HG02840 (cell line): Measurements from ENCODE around the gene SLC43A1.

Experiments used
- ATAC-seq: cut with Tn5 transposase; IDR thresholded peaks from one replicate; pipeline ENCODE4 v1.9.1; 2021; ENCODE audit warnings: mild to moderate bottlenecking, moderate library complexity, moderate number of reproducible peaks; ENCODE audit not compliant: unreplicated experiment, low FRiP score

The SLC43A1 gene

GRCh38 chr11:57530215-57530595 is 14.7 kb upstream of the SLC43A1 start:
- ATAC-seq = no peak

GRCh38 chr11:57529012-57529411 is 13.5 kb upstream of the SLC43A1 start:
- no peak for ATAC-seq

- ATAC-seq = no peak
These were observed 11.6 kb upstream of the SLC43A1 start for GRCh38 chr11:57527056-57527631.

- ATAC-seq = no peak
These were observed 7.9 kb upstream of the SLC43A1 start for GRCh38 chr11:57523419-57523818.

- ATAC-seq = no peak
These were observed 5.6 kb upstream of the SLC43A1 start for GRCh38 chr11:57521116-57521515.

- no peak for ATAC-seq
These were observed 550 bp upstream of the SLC43A1 start for GRCh38 chr11:57516061-57516443.

- ATAC-seq = peak; percentile 38
These were observed 767 bp downstream of the SLC43A1 start for GRCh38 chr11:57514538-57515331.

GRCh38 chr11:57513911-57514537 is 1.5 kb downstream of the SLC43A1 start:
- peak; percentile 17 for ATAC-seq

- no peak for ATAC-seq
These were observed 2.1 kb downstream of the SLC43A1 start for GRCh38 chr11:57513452-57513795.

GRCh38 chr11:57512646-57513451 is 2.7 kb downstream of the SLC43A1 start:
- ATAC-seq = no peak

- ATAC-seq = no peak
These were observed 3.6 kb downstream of the SLC43A1 start for GRCh38 chr11:57511741-57512430.

- ATAC-seq = no peak
These were observed 6.9 kb downstream of the SLC43A1 start for GRCh38 chr11:57508341-57509170.

GRCh38 chr11:57506522-57506921 is 9.0 kb downstream of the SLC43A1 start:
- no peak for ATAC-seq

GRCh38 chr11:57504511-57504910 is 11.0 kb downstream of the SLC43A1 start:
- no peak for ATAC-seq

GRCh38 chr11:57502870-57503269 is 12.6 kb downstream of the SLC43A1 start:
- no peak for ATAC-seq

GRCh38 chr11:57502376-57502775 is 13.1 kb downstream of the SLC43A1 start:
- ATAC-seq = no peak

GRCh38 chr11:57501953-57502352 is 13.5 kb downstream of the SLC43A1 start:
- ATAC-seq = no peak

GRCh38 chr11:57500926-57501325 is 14.6 kb downstream of the SLC43A1 start:
- ATAC-seq = no peak

- ATAC-seq = no peak
These were observed 15.0 kb downstream of the SLC43A1 start for GRCh38 chr11:57500515-57500914.
